KMS-11 (cell line): ENCODE measurements around the gene COL5A1.

Experiments
- H2AFZ ChIP-seq: fragments of 200-600 bp; sonication (generic); 2 replicates; pipeline ENCODE4 v1.6.1; 2016; ENCODE audit warnings: antibody characterized with exemption, mixed run types, low read depth
- H3K27ac ChIP-seq: fragments of 200-600 bp; sonication (generic); 2 replicates; pipeline ENCODE4 v1.6.1; 2016; ENCODE audit warnings: mild to moderate bottlenecking, mixed run types
- H3K27me3 ChIP-seq: fragments of 200-600 bp; sonication (generic); 2 replicates; pipeline ENCODE4 v1.6.1; 2017; ENCODE audit warnings: mild to moderate bottlenecking, low read depth, mixed run types, moderate library complexity; ENCODE audit not compliant: insufficient read depth
- H3K36me3 ChIP-seq: fragments of 200-600 bp; sonication (generic); 2 replicates; pipeline ENCODE4 v1.6.1; 2017; ENCODE audit warnings: mild to moderate bottlenecking, mixed run types; ENCODE audit not compliant: insufficient read depth
- H3K4me1 ChIP-seq: fragments of 200-600 bp; sonication (generic); 2 replicates; pipeline ENCODE4 v1.6.1; 2016; ENCODE audit warnings: mild to moderate bottlenecking, low read depth, mixed run types; ENCODE audit not compliant: poor library complexity, severe bottlenecking
- H3K4me2 ChIP-seq: fragments of 200-600 bp; sonication (generic); 2 replicates; pipeline ENCODE4 v1.7.0; 2016; ENCODE audit warnings: mild to moderate bottlenecking, mixed run types
- H3K4me3 ChIP-seq: fragments of 200-600 bp; sonication (generic); IDR thresholded peaks from 2 replicates; pipeline ENCODE4 v1.6.1; 2017; ENCODE audit warnings: low read depth, low read length, mixed read lengths; ENCODE audit not compliant: insufficient read depth
- H3K79me2 ChIP-seq: fragments of 200-600 bp; sonication (generic); 2 replicates; pipeline ENCODE4 v1.6.1; 2016; ENCODE audit warnings: low read depth, mixed run types; ENCODE audit not compliant: insufficient read depth
- H3K9ac ChIP-seq: fragments of 200-600 bp; sonication (generic); 2 replicates; pipeline ENCODE4 v1.6.1; 2016; ENCODE audit warnings: mild to moderate bottlenecking, mixed run types
- H4K20me1 ChIP-seq: fragments of 200-600 bp; sonication (generic); 2 replicates; pipeline ENCODE4 v1.6.1; 2016; ENCODE audit warnings: mild to moderate bottlenecking, mixed run types; ENCODE audit not compliant: insufficient read depth
- TF ChIP-seq, protein P1 (sequence below): fragments of 200-600 bp; sonication (generic); conservative IDR thresholded peaks from 2 replicates; pipeline ENCODE4 v1.6.1; 2017; ENCODE audit warnings: low read depth, mild to moderate bottlenecking, antibody characterized with exemption, low read length, moderate library complexity, mixed read lengths

Gene COL5A1

DNA sequence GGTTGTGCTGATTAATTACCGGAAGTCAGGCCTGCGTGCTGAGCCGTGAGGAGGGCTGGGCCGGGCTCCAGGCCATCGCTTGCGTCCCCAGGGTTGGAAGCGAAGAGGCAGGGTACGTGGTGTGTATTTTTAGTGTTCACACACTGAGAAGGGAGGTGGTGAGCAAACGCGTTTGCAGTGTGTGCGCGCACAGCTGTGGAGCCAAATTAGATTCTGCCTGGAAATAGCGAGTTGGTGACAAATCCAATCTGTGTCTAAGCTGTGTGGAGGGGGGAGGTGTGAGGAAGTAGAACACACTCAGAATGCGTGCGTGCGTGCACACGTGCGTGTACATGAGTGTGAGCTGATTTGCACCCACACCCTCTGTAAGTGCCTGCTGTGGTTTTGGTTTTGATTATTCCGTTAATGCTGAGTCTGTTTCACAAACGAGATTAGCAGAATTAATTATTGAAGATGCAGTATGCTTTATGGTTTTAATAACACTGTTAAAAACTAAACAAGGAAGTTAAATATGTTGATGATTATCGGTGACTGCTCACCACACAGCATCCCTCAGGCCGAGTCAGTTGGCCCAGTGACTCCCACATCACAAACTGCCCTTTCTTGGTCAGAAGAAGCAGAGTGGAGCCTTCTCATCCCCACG lies 127.2 kb downstream of the COL5A1 start:
- H4K20me1 ChIP-seq = no peaks in the 10 kb centered on the region
- H3K4me3 ChIP-seq = no peak overlapping the region
- no peak overlapping the region for H3K9ac ChIP-seq
- H2AFZ ChIP-seq = no peak overlapping the region
- peaks cover 48% of the 10 kb centered on the region for H3K27me3 ChIP-seq
- no peaks in the 10 kb centered on the region for H3K79me2 ChIP-seq
- no peaks in the 10 kb centered on the region for H3K36me3 ChIP-seq
- H3K4me1 ChIP-seq = no peaks in the 10 kb centered on the region
- TF ChIP-seq, protein P1, sequence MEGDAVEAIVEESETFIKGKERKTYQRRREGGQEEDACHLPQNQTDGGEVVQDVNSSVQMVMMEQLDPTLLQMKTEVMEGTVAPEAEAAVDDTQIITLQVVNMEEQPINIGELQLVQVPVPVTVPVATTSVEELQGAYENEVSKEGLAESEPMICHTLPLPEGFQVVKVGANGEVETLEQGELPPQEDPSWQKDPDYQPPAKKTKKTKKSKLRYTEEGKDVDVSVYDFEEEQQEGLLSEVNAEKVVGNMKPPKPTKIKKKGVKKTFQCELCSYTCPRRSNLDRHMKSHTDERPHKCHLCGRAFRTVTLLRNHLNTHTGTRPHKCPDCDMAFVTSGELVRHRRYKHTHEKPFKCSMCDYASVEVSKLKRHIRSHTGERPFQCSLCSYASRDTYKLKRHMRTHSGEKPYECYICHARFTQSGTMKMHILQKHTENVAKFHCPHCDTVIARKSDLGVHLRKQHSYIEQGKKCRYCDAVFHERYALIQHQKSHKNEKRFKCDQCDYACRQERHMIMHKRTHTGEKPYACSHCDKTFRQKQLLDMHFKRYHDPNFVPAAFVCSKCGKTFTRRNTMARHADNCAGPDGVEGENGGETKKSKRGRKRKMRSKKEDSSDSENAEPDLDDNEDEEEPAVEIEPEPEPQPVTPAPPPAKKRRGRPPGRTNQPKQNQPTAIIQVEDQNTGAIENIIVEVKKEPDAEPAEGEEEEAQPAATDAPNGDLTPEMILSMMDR = no peak
- no peak overlapping the region for H3K27ac ChIP-seq
- no peak overlapping the region for H3K4me2 ChIP-seq

DNA sequence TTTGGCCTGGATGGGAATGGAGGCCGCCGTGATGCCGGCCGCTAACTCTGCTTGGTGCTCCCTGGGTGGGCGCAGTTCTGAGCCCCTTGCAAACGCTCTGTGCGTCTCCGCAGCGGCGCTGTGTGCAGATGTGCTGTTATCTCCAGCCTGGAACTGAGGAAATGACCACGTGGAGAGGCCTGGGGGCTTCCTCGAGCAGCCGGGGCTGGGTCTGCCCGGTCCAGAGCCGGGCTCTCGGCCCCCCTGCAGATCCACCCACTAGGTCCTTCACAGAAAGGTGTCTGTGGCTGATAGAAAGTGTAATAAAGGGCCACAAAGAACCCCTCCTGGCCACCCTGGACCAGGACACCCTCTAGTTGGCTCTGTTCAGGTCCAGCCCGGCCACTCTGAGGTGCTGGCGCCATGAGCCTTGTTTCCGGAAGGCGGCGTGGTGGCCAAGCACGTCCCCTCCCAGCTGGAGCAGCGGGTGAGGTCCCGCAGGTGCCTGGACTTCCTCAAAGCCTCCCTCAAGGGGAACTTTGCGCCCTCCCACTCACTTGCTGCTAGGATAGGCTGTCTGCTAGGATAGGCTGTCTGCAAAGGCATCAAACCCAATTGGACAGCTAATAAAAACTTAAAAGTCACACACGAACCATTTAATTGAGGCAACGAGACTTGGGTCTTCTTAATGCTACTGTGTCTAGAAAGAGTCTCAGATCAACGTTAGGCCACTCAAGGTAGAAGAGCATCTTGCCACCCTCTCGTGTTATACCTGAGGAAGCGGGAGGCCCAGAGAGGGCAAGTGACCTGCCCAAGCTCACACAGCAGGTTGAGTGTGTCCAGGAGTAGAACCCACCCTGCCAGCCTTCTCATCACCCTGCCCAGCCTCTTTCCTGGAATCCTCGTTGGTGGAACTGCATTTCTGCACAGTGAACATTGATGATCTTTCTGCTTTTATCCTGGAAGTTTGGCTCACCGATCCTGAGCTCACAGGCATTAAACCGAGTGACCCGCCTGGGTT lies 129.7 kb downstream of the COL5A1 start:
- H3K27ac ChIP-seq = no peak overlapping the region
- TF ChIP-seq, protein P1 = no peak
- H4K20me1 ChIP-seq = no peaks in the 10 kb centered on the region
- H3K4me2 ChIP-seq = no peak overlapping the region
- H3K4me3 ChIP-seq = no peak overlapping the region
- no peak overlapping the region for H3K9ac ChIP-seq
- H3K4me1 ChIP-seq = no peaks in the 10 kb centered on the region
- no peaks in the 10 kb centered on the region for H3K36me3 ChIP-seq
- H3K79me2 ChIP-seq = no peaks in the 10 kb centered on the region
- peaks cover 57% of the 10 kb centered on the region for H3K27me3 ChIP-seq
- no peak overlapping the region for H2AFZ ChIP-seq

DNA sequence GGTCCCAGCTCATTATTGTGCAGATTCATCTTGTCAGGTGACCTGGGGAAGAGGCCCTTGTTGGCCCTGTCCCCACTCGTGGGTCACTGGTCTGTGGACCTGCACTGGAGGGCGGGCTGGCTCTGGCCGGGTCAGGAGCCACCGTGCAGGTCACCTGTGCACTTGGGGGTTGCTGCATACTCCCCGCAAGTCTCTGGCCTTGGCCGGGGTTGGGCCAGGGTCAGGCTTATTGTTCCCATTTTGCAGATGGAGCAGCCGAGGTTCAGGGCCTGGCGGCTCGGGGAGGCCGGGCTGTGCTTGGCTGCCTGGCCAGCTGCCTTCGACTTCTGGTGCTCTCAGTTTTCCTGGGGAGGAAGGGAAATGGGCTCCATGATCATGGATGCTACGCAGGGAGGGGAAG lies 130.7 kb downstream of the COL5A1 start:
- no peak overlapping the region for H3K27ac ChIP-seq
- H3K79me2 ChIP-seq = no peaks in the 10 kb centered on the region
- H2AFZ ChIP-seq = no peak overlapping the region
- TF ChIP-seq, protein P1 = no peak
- no peak overlapping the region for H3K4me2 ChIP-seq
- H3K9ac ChIP-seq = no peak overlapping the region
- H3K4me1 ChIP-seq = no peaks in the 10 kb centered on the region
- no peak overlapping the region for H3K4me3 ChIP-seq
- H4K20me1 ChIP-seq = no peaks in the 10 kb centered on the region
- H3K27me3 ChIP-seq = peaks cover 57% of the 10 kb centered on the region
- no peaks in the 10 kb centered on the region for H3K36me3 ChIP-seq

- Histone ChIP-seq H3K27ac (no peak overlapping the region), H3K27me3 (peaks cover 58% of the 10 kb centered on the region)
Observed at GRCh38 chr9:134773842-134774241, 132.2 kb downstream of the COL5A1 start.

More at GRCh38 chr9:134773842-134774241, 132.2 kb downstream of the COL5A1 start:
- no peaks in the 10 kb centered on the region for H3K36me3 ChIP-seq
- no peaks in the 10 kb centered on the region for H3K4me1 ChIP-seq
- TF ChIP-seq, protein P1 = no peak
- H3K4me3 ChIP-seq = no peak overlapping the region
- H3K9ac ChIP-seq = no peak overlapping the region
- H3K4me2 ChIP-seq = no peak overlapping the region
- no peaks in the 10 kb centered on the region for H4K20me1 ChIP-seq
- H3K79me2 ChIP-seq = no peaks in the 10 kb centered on the region
- no peak overlapping the region for H2AFZ ChIP-seq
